ENCODE results near the gene CHTF18. TPM values are rescaled to one million over a fixed set of nuclear protein-coding genes. Genes with fewer than 3 reads are reported as not detected.

Gene CHTF18
- total and polyA plus RNA-seq, 10 of the 15 experiments (the other 5 are each of a cell fraction or from before 2014, with no cell fraction given): 1.6 to 87.8 (median 19.4) TPM

- ChIA-PET SMC1A (ENCODE audit: uncharacterized antibody, unreplicated experiment) (no interaction called here), CTCF (no interaction called here), POLR2A (no interaction called here), RAD21 (ENCODE audit: unreplicated experiment) (no interaction called here)
- no TSS peak for BruUV-seq (replicated peaks)
- WGBS (ENCODE audit: insufficient coverage, insufficient replicate concordance, low lambda C conversion rate, missing lambda C conversion rate): 59% methylated on average over 8 of the region's 8 CpGs
- H3K4me1 ChIP-seq (ENCODE audit: control insufficient read depth, insufficient read depth, low read length): peaks cover 4% of the 10 kb centered on the region; the same call in 1 of the 2 replicates
- peaks cover 0 to 16% of the 10 kb centered on the region in 2 experiments; a peak in 2 of 4 replicates for H3K36me3 ChIP-seq (ENCODE audit: control insufficient read depth in 2 of 2, insufficient read depth in 2 of 2, low read length in 1 of 2)
- no peak overlapping the region for H2AFZ ChIP-seq (ENCODE audit: control insufficient read depth, low read depth, low read length)
- ATAC-seq (no peak), FAIRE-seq (no peak), DNase-seq (ENCODE audit: low read depth, low spot score) (no peak)
- no peak overlapping the region for H3K4me2 ChIP-seq (ENCODE audit: control insufficient read depth, insufficient read depth)
- in situ Hi-C loops (cut with MboI) (no loop called here), intact Hi-C loops (cut with micrococcal nuclease; ENCODE audit: unreplicated experiment) (no loop called here)
- no peaks in the 10 kb centered on the region for H3K9me3 ChIP-seq (replicated peaks; ENCODE audit: control insufficient read depth, insufficient read depth, low read length)
- H3K4me3 ChIP-seq: no peak overlapping the region
- H3K9ac ChIP-seq (ENCODE audit: control insufficient read depth, insufficient read depth, low read length): no peak overlapping the region
- peaks cover 12% of the 10 kb centered on the region for H3K79me2 ChIP-seq (ENCODE audit: control insufficient read depth, insufficient read depth, low read length)
- H3K27ac ChIP-seq (ENCODE audit: control insufficient read depth, insufficient read depth): no peak overlapping the region
- TF ChIP-seq SP1 (IDR thresholded peaks at IDR 0.05; ENCODE audit: low read depth, low read length) (no peak), ZNF24 (IDR thresholded peaks at IDR 0.05) (no peak), SMAD1 (IDR thresholded peaks at IDR 0.05; ENCODE audit: low read depth, partially characterized antibody) (no peak), IKZF1 (conservative IDR thresholded peaks at IDR 0.05) (no peak), IKZF2 (IDR thresholded peaks at IDR 0.05) (no peak), MTA2 (IDR thresholded peaks at IDR 0.05; ENCODE audit: low read depth) (no peak), MLLT1 (IDR thresholded peaks at IDR 0.05) (no peak), PML (IDR thresholded peaks at IDR 0.05; ENCODE audit: low read length) (no peak), SMARCA5 (IDR thresholded peaks at IDR 0.05) (no peak), NFIC (IDR thresholded peaks at IDR 0.05; ENCODE audit: low read depth, low read length) (no peak), RB1 (IDR thresholded peaks at IDR 0.05; ENCODE audit: borderline replicate concordance) (no peak), SUZ12 (IDR thresholded peaks at IDR 0.05; ENCODE audit: unreplicated experiment) (no peak), SUPT20H (IDR thresholded peaks at IDR 0.05; ENCODE audit: borderline replicate concordance, control insufficient read depth, low read depth, low read length) (no peak), SPI1 (IDR thresholded peaks at IDR 0.05; ENCODE audit: borderline replicate concordance, insufficient read depth, low read depth, low read length) (no peak), FOXM1 (IDR thresholded peaks at IDR 0.05; ENCODE audit: low read depth, low read length) (no peak), ATF7 (IDR thresholded peaks at IDR 0.05; ENCODE audit: low read depth) (no peak)
- TF ChIP-seq, protein P1, sequence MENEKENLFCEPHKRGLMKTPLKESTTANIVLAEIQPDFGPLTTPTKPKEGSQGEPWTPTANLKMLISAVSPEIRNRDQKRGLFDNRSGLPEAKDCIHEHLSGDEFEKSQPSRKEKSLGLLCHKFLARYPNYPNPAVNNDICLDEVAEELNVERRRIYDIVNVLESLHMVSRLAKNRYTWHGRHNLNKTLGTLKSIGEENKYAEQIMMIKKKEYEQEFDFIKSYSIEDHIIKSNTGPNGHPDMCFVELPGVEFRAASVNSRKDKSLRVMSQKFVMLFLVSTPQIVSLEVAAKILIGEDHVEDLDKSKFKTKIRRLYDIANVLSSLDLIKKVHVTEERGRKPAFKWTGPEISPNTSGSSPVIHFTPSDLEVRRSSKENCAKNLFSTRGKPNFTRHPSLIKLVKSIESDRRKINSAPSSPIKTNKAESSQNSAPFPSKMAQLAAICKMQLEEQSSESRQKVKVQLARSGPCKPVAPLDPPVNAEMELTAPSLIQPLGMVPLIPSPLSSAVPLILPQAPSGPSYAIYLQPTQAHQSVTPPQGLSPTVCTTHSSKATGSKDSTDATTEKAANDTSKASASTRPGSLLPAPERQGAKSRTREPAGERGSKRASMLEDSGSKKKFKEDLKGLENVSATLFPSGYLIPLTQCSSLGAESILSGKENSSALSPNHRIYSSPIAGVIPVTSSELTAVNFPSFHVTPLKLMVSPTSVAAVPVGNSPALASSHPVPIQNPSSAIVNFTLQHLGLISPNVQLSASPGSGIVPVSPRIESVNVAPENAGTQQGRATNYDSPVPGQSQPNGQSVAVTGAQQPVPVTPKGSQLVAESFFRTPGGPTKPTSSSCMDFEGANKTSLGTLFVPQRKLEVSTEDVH (IDR thresholded peaks at IDR 0.05; ENCODE audit: low read depth, partially characterized antibody): no peak
- H4K20me1 ChIP-seq (ENCODE audit: control insufficient read depth, insufficient read depth): no peaks in the 10 kb centered on the region
- H3K27me3 ChIP-seq (replicated peaks in 1 of 2; ENCODE audit: control insufficient read depth in 2 of 2, insufficient read depth in 2 of 2, low read length in 1 of 2): no peaks in the 10 kb centered on the region
These were observed 5.0 kb downstream of the CHTF18 start for GRCh38 chr16:793414-793813.

Measured in GM12878 (cell line).